ENCODE results near the gene NOVA1.

The NOVA1 gene

GRCh38 chr14:26577711-26578110 lies 20.1 kb downstream of the NOVA1 start:
- H3K9ac ChIP-seq (ENCODE audit: low read depth, low read length) = no peak overlapping the region
- no peaks in the 10 kb centered on the region for H3K27me3 ChIP-seq (ENCODE audit: control insufficient read depth, insufficient read depth, low read length)
- H3K36me3 ChIP-seq (ENCODE audit: control insufficient read depth, insufficient read depth, low read length) = no peaks in the 10 kb centered on the region
- no peak overlapping the region for H3K4me3 ChIP-seq (ENCODE audit: low read depth, low read length)
- no peaks in the 10 kb centered on the region for H3K9me3 ChIP-seq (ENCODE audit: control insufficient read depth, insufficient read depth, low read length)
- no peaks in the 10 kb centered on the region for H3K4me1 ChIP-seq (ENCODE audit: control insufficient read depth, insufficient read depth, low read length)

DNA sequence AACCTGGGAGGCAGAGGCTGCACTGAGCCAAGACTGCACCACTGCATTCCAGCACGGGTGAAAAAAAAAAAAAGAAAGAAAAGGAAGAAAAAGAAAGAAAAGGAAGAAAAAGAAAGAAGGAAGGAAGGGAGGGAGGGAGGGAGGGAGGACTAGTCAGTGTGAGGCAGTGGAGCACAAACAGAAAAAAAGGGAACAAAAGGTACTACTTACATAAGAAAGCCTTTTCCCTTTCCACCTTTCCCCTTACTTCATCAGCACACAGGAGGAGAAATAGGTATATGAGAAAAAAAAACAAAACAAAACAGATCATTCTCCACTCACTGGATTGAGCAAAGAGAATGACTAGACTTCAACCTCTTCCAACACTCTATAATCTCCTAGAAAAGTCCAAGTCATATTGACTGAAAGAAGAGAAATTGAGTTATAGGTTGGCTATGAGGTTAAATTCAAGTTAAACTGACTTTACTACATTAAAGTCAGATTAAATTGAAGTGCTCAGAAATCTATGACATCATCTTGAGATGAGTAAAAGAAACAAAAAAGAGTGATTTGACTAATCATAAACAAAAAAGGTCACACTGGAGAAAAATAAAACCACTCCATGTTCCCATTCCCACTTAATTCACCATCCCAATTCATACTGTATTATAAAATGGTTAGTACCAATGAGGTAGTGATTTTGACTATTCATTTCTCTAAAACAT lies 43.6 kb downstream of the NOVA1 start:
- Histone ChIP-seq H3K36me3 (ENCODE audit: control insufficient read depth, insufficient read depth, low read length) (no peaks in the 10 kb centered on the region), H3K9ac (ENCODE audit: low read depth, low read length) (no peak overlapping the region), H3K27me3 (ENCODE audit: control insufficient read depth, insufficient read depth, low read length) (no peaks in the 10 kb centered on the region), H3K9me3 (ENCODE audit: control insufficient read depth, insufficient read depth, low read length) (no peaks in the 10 kb centered on the region), H3K4me3 (ENCODE audit: low read depth, low read length) (no peak overlapping the region), H3K4me1 (ENCODE audit: control insufficient read depth, insufficient read depth, low read length) (peaks cover 6% of the 10 kb centered on the region)

- H3K4me1 ChIP-seq (ENCODE audit: control insufficient read depth, insufficient read depth, low read length) = peaks cover 5% of the 10 kb centered on the region
- H3K27me3 ChIP-seq (ENCODE audit: control insufficient read depth, insufficient read depth, low read length) = no peaks in the 10 kb centered on the region
- no peak overlapping the region for H3K4me3 ChIP-seq (ENCODE audit: low read depth, low read length)
- H3K9ac ChIP-seq (ENCODE audit: low read depth, low read length) = no peak overlapping the region
- H3K36me3 ChIP-seq (ENCODE audit: control insufficient read depth, insufficient read depth, low read length) = no peaks in the 10 kb centered on the region
- H3K9me3 ChIP-seq (ENCODE audit: control insufficient read depth, insufficient read depth, low read length) = no peaks in the 10 kb centered on the region
Observed at GRCh38 chr14:26549571-26549970, 48.3 kb downstream of the NOVA1 start.

DNA sequence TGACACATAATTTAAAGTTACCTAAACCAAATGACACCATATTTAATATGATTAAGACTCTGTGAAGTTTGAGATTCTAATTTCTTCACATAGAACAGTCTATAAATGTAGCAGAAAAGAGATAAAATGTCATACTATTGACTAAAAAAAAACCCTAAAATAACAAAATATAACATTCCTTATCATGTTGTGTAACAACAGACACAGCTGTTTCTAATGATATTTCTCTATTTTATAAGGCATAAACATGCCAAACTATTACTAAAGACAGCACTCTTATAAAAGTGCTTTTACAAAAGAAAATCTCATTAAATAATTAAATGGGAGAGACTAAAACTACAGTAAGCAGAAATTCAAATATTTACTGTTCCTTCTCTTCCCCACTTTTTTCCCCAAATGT lies 49.4 kb downstream of the NOVA1 start:
- no peak overlapping the region for H3K9ac ChIP-seq (ENCODE audit: low read depth, low read length)
- H3K4me3 ChIP-seq (ENCODE audit: low read depth, low read length) = no peak overlapping the region
- no peaks in the 10 kb centered on the region for H3K9me3 ChIP-seq (ENCODE audit: control insufficient read depth, insufficient read depth, low read length)
- H3K36me3 ChIP-seq (ENCODE audit: control insufficient read depth, insufficient read depth, low read length) = no peaks in the 10 kb centered on the region
- H3K4me1 ChIP-seq (ENCODE audit: control insufficient read depth, insufficient read depth, low read length) = peaks cover under 1% of the 10 kb centered on the region
- H3K27me3 ChIP-seq (ENCODE audit: control insufficient read depth, insufficient read depth, low read length) = no peaks in the 10 kb centered on the region

DNA sequence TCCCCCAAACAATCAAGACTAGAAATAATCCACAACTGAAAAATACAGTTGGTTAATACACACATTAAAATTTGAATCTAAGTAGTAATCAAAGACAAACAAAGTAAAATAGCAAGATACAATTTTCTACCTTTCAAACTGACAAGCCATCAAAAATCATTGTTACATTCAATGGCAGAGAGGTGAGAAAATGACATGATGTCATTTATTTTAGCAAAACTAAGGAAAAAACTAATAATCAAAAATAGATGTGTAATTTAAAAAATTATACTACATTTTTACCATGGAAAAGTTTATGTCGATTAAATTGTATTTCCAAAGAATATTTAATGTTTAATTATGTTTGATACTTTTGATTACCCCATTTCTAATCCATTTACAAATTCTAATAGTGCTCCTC lies 59.7 kb downstream of the NOVA1 start:
- Histone ChIP-seq H3K4me3 (ENCODE audit: low read depth, low read length) (no peak overlapping the region), H3K9ac (ENCODE audit: low read depth, low read length) (no peak overlapping the region), H3K36me3 (ENCODE audit: control insufficient read depth, insufficient read depth, low read length) (no peaks in the 10 kb centered on the region), H3K4me1 (ENCODE audit: control insufficient read depth, insufficient read depth, low read length) (no peaks in the 10 kb centered on the region), H3K27me3 (ENCODE audit: control insufficient read depth, insufficient read depth, low read length) (no peaks in the 10 kb centered on the region), H3K9me3 (ENCODE audit: control insufficient read depth, insufficient read depth, low read length) (no peaks in the 10 kb centered on the region)

- H3K27me3 ChIP-seq (ENCODE audit: control insufficient read depth, insufficient read depth, low read length) = no peaks in the 10 kb centered on the region
- no peaks in the 10 kb centered on the region for H3K36me3 ChIP-seq (ENCODE audit: control insufficient read depth, insufficient read depth, low read length)
- H3K9me3 ChIP-seq (ENCODE audit: control insufficient read depth, insufficient read depth, low read length) = no peaks in the 10 kb centered on the region
- no peak overlapping the region for H3K9ac ChIP-seq (ENCODE audit: low read depth, low read length)
- H3K4me1 ChIP-seq (ENCODE audit: control insufficient read depth, insufficient read depth, low read length) = no peaks in the 10 kb centered on the region
- no peak overlapping the region for H3K4me3 ChIP-seq (ENCODE audit: low read depth, low read length)
Observed at GRCh38 chr14:26531894-26532293, 65.9 kb downstream of the NOVA1 start.

GRCh38 chr14:26528415-26529182 lies 69.2 kb downstream of the NOVA1 start:
- H3K4me1 ChIP-seq (ENCODE audit: control insufficient read depth, insufficient read depth, low read length) = no peaks in the 10 kb centered on the region
- no peaks in the 10 kb centered on the region for H3K36me3 ChIP-seq (ENCODE audit: control insufficient read depth, insufficient read depth, low read length)
- H3K9ac ChIP-seq (ENCODE audit: low read depth, low read length) = no peak overlapping the region
- H3K27me3 ChIP-seq (ENCODE audit: control insufficient read depth, insufficient read depth, low read length) = no peaks in the 10 kb centered on the region
- no peaks in the 10 kb centered on the region for H3K9me3 ChIP-seq (ENCODE audit: control insufficient read depth, insufficient read depth, low read length)
- no peak overlapping the region for H3K4me3 ChIP-seq (ENCODE audit: low read depth, low read length)

GRCh38 chr14:26527095-26527494 lies 70.7 kb downstream of the NOVA1 start:
- Histone ChIP-seq H3K9me3 (ENCODE audit: control insufficient read depth, insufficient read depth, low read length) (no peaks in the 10 kb centered on the region), H3K4me1 (ENCODE audit: control insufficient read depth, insufficient read depth, low read length) (no peaks in the 10 kb centered on the region), H3K9ac (ENCODE audit: low read depth, low read length) (no peak overlapping the region), H3K4me3 (ENCODE audit: low read depth, low read length) (no peak overlapping the region), H3K27me3 (ENCODE audit: control insufficient read depth, insufficient read depth, low read length) (no peaks in the 10 kb centered on the region), H3K36me3 (ENCODE audit: control insufficient read depth, insufficient read depth, low read length) (no peaks in the 10 kb centered on the region)

DNA sequence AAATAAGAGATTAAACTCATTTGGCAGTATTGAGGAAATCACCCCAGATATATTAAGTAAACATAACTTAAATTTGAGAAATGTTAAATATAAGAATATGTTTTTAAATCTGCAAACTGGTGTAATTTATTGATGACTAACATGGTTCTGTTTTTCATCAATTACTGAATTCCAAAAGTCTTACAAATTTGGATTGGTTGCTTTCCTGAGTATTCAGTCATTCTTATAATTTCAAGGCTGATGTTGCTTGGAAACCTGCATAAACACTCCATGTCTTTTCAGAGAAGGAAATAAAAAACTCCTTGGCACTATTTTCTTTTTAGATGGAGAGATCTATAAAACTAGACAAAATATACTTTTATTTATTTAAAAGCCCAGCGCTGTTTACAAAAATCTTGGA lies 71.7 kb downstream of the NOVA1 start:
- H3K36me3 ChIP-seq (ENCODE audit: control insufficient read depth, insufficient read depth, low read length) = no peaks in the 10 kb centered on the region
- no peak overlapping the region for H3K9ac ChIP-seq (ENCODE audit: low read depth, low read length)
- H3K4me3 ChIP-seq (ENCODE audit: low read depth, low read length) = no peak overlapping the region
- no peaks in the 10 kb centered on the region for H3K9me3 ChIP-seq (ENCODE audit: control insufficient read depth, insufficient read depth, low read length)
- H3K27me3 ChIP-seq (ENCODE audit: control insufficient read depth, insufficient read depth, low read length) = no peaks in the 10 kb centered on the region
- no peaks in the 10 kb centered on the region for H3K4me1 ChIP-seq (ENCODE audit: control insufficient read depth, insufficient read depth, low read length)

- Histone ChIP-seq H3K9me3 (ENCODE audit: control insufficient read depth, insufficient read depth, low read length) (no peaks in the 10 kb centered on the region), H3K36me3 (ENCODE audit: control insufficient read depth, insufficient read depth, low read length) (no peaks in the 10 kb centered on the region), H3K27me3 (ENCODE audit: control insufficient read depth, insufficient read depth, low read length) (no peaks in the 10 kb centered on the region), H3K4me1 (ENCODE audit: control insufficient read depth, insufficient read depth, low read length) (no peaks in the 10 kb centered on the region), H3K4me3 (ENCODE audit: low read depth, low read length) (no peak overlapping the region), H3K9ac (ENCODE audit: low read depth, low read length) (no peak overlapping the region)
Observed at GRCh38 chr14:26525085-26525484, 72.7 kb downstream of the NOVA1 start.

- H3K9ac ChIP-seq (ENCODE audit: low read depth, low read length) = no peak overlapping the region
Observed at GRCh38 chr14:26522967-26523366, 74.9 kb downstream of the NOVA1 start.

DNA sequence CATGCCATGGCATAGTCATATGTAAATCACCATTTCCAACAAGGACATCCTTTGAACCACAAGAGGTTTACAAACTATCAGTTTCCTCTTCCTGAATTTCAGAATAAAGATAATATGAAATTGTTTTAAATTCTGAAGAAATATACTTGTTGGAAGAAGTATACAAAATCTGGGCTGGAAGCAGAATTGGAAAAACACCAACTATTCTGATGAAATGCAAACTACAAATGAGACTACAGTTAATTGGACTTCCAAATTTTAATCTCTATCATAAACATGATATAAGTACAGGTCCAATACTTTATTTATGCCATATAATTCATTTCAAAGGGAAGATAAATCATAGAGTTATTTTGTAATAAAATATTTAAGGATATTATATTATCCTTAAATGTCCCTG lies 80.1 kb downstream of the NOVA1 start:
- Histone ChIP-seq H3K36me3 (ENCODE audit: control insufficient read depth, insufficient read depth, low read length) (no peaks in the 10 kb centered on the region), H3K9ac (ENCODE audit: low read depth, low read length) (no peak overlapping the region), H3K4me3 (ENCODE audit: low read depth, low read length) (no peak overlapping the region), H3K4me1 (ENCODE audit: control insufficient read depth, insufficient read depth, low read length) (no peaks in the 10 kb centered on the region), H3K9me3 (ENCODE audit: control insufficient read depth, insufficient read depth, low read length) (no peaks in the 10 kb centered on the region), H3K27me3 (ENCODE audit: control insufficient read depth, insufficient read depth, low read length) (no peaks in the 10 kb centered on the region)

More at GRCh38 chr14:26522967-26523366, 74.9 kb downstream of the NOVA1 start:
- no peaks in the 10 kb centered on the region for H3K4me1 ChIP-seq (ENCODE audit: control insufficient read depth, insufficient read depth, low read length)
- no peak overlapping the region for H3K4me3 ChIP-seq (ENCODE audit: low read depth, low read length)
- no peaks in the 10 kb centered on the region for H3K27me3 ChIP-seq (ENCODE audit: control insufficient read depth, insufficient read depth, low read length)
- no peaks in the 10 kb centered on the region for H3K9me3 ChIP-seq (ENCODE audit: control insufficient read depth, insufficient read depth, low read length)
- no peaks in the 10 kb centered on the region for H3K36me3 ChIP-seq (ENCODE audit: control insufficient read depth, insufficient read depth, low read length)
